IMR-90 (cell line): Measurements from ENCODE around the gene SYNGR3. TPM values are rescaled to one million over a fixed set of nuclear protein-coding genes. Genes with fewer than 3 reads are reported as not detected.

ENCODE experiments used
- ATAC-seq: fragments of 200-7000 bp; cut with Tn5 transposase; 2 replicates; pipeline ENCODE4 v1.9.1; 2020; ENCODE audit warnings: low read depth, mild to moderate bottlenecking, moderate library complexity
- BruUV-seq: library from RNA; stranded (reverse); fragments of 400-500 nt; replicated peaks from 2 replicates; lab custom pipeline; 2021; lab: Mats Ljungman, UMichigan
- CTCF ChIA-PET: fragments of 300-600 bp; formaldehyde crosslinking; extraction: SDS; loops from one replicate; lab custom pipeline; 2021; ENCODE audit warnings: antibody characterized with exemption; lab: Yijun Ruan, JAX
- POLR2A ChIA-PET: fragments of 300-600 bp; sonication (Branson Sonifier 250); formaldehyde crosslinking; loops from one replicate; lab custom pipeline; 2022; ENCODE audit warnings: antibody characterized with exemption; ENCODE audit not compliant: unreplicated experiment; lab: Charles Lee
- DNase-seq: peaks from one replicate; pipeline ENCODE4 v3.0.0; 2013
- H2AFZ ChIP-seq: replicated peaks from 2 replicates; pipeline ENCODE3; 2013; ENCODE audit warnings: low read length, mild to moderate bottlenecking; ENCODE audit not compliant: poor library complexity
- H2AK5ac ChIP-seq: 2 replicates; pipeline ENCODE4 v1.6.1; 2013; ENCODE audit warnings: low read depth, low read length, inconsistent platforms
- H2AK9ac ChIP-seq: replicated peaks from 2 replicates; pipeline ENCODE3; 2013; ENCODE audit warnings: mild to moderate bottlenecking, low read depth, low read length, moderate library complexity; ENCODE audit not compliant: poor library complexity
- H2BK120ac ChIP-seq: 2 replicates; pipeline ENCODE4 v1.6.1; 2013; ENCODE audit warnings: low read depth, low read length, inconsistent platforms
- H2BK15ac ChIP-seq: 3 replicates; pipeline ENCODE4 v1.6.1; 2013; ENCODE audit warnings: low read depth, low read length, inconsistent platforms
- H2BK20ac ChIP-seq: 2 replicates; pipeline ENCODE4 v1.6.1; 2013; ENCODE audit warnings: low read depth, mild to moderate bottlenecking, inconsistent platforms, low read length, moderate library complexity
- H2BK5ac ChIP-seq: 2 replicates; pipeline ENCODE4 v1.6.1; 2013; ENCODE audit warnings: mild to moderate bottlenecking, low read depth, low read length, inconsistent platforms; ENCODE audit not compliant: poor library complexity, severe bottlenecking
- H3K14ac ChIP-seq: replicated peaks from 2 replicates; pipeline ENCODE4 v1.6.1; 2013; ENCODE audit warnings: low read depth, low read length, inconsistent platforms
- H3K18ac ChIP-seq: 2 replicates; pipeline ENCODE4 v1.6.1; 2013; ENCODE audit warnings: low read depth, low read length, control low read depth
- H3K23ac ChIP-seq: 2 replicates; pipeline ENCODE4 v1.6.1; 2013; ENCODE audit warnings: low read depth, low read length, inconsistent platforms
- H3K27ac ChIP-seq: 2 replicates; pipeline ENCODE4 v1.5.1; 2013; ENCODE audit warnings: mild to moderate bottlenecking, control low read depth, low read length; ENCODE audit not compliant: insufficient read depth
- H3K27me3 ChIP-seq: 2 replicates; pipeline ENCODE4 v1.6.1; 2013; ENCODE audit warnings: low read length; ENCODE audit not compliant: control insufficient read depth, insufficient read depth
- H3K36me3 ChIP-seq: 2 replicates; pipeline ENCODE4 v1.6.1; 2013; ENCODE audit warnings: low read length, mixed read lengths; ENCODE audit not compliant: control insufficient read depth, insufficient read depth
- H3K4ac ChIP-seq: 2 replicates; pipeline ENCODE4 v1.6.1; 2013; ENCODE audit warnings: low read depth, low read length, inconsistent platforms
- H3K4me1 ChIP-seq: 2 replicates; pipeline ENCODE4 v1.6.1; 2013; ENCODE audit warnings: low read length, mixed read lengths; ENCODE audit not compliant: control insufficient read depth, insufficient read depth
- H3K4me2 ChIP-seq: 2 replicates; pipeline ENCODE4 v1.6.1; 2013; ENCODE audit warnings: low read depth, mild to moderate bottlenecking, control low read depth, low read length, moderate library complexity
- H3K4me3 ChIP-seq: 2 replicates; pipeline ENCODE4 v1.5.1; 2013; ENCODE audit warnings: low read depth, mild to moderate bottlenecking, control low read depth, low read length, moderate library complexity; ENCODE audit not compliant: insufficient read depth
- H3K56ac ChIP-seq: 2 replicates; pipeline ENCODE4 v1.6.1; 2013; ENCODE audit warnings: low read length, inconsistent platforms; ENCODE audit not compliant: insufficient read depth; ENCODE audit errors: extremely low read depth
- H3K79me1 ChIP-seq, 2 experiments: 2 replicates each; pipeline ENCODE4 v1.6.1; 2013; ENCODE audit warnings: low read length in 2 of 2, inconsistent platforms in 1 of 2, low read depth in 1 of 2
- H3K9ac ChIP-seq: 2 replicates; pipeline ENCODE4 v1.6.1; 2013; ENCODE audit warnings: low read depth, low read length, control low read depth
- H3K9me1 ChIP-seq: 2 replicates; pipeline ENCODE4 v1.6.1; 2013; ENCODE audit warnings: low read length, inconsistent platforms; ENCODE audit not compliant: insufficient read depth
- H3K9me3 ChIP-seq: 2 replicates; pipeline ENCODE4 v1.6.1; 2013; ENCODE audit warnings: low read length; ENCODE audit not compliant: control insufficient read depth, insufficient read depth
- H4K20me1 ChIP-seq: 2 replicates; pipeline ENCODE4 v1.6.1; 2013; ENCODE audit warnings: low read length, inconsistent platforms; ENCODE audit not compliant: insufficient read depth
- H4K5ac ChIP-seq: 2 replicates; pipeline ENCODE4 v1.6.1; 2013; ENCODE audit warnings: mild to moderate bottlenecking, low read depth, low read length, control low read depth
- H4K8ac ChIP-seq, 2 experiments: 2 replicates each; pipeline ENCODE4 v1.6.1; 2013; ENCODE audit warnings: low read depth in 2 of 2, low read length in 2 of 2, control low read depth in 1 of 2, inconsistent platforms in 1 of 2
- H4K91ac ChIP-seq: 2 replicates; pipeline ENCODE4 v1.6.1; 2013; ENCODE audit warnings: low read depth, low read length, inconsistent platforms; ENCODE audit not compliant: insufficient read depth
- CTCF ChIP-seq: conservative IDR thresholded peaks from 2 replicates; pipeline ENCODE4 v1.5.1; 2012; ENCODE audit warnings: mild to moderate bottlenecking, low read depth, low read length, improper control_type of control experiment
- NFE2L2 ChIP-seq: fragments of 150-350 bp; IDR thresholded peaks from 2 replicates; pipeline ENCODE4 v1.6.1; 2016; ENCODE audit warnings: low read depth, mild to moderate bottlenecking, low read length
- WGBS, 2 experiments: methylation state at CpG; one replicate each; pipeline versions ENCODE4 v1.1.5 to v1.1.7; 2013; ENCODE audit warnings: missing lambda C conversion rate in 2 of 2; ENCODE audit not compliant: insufficient read length in 1 of 2; ENCODE audit errors: extremely low coverage in 2 of 2; 5-methylcytosine and 5-hydroxymethylcytosine counted together
- dilution Hi-C: fragments of 300-500 bp; cut with HindIII; formaldehyde crosslinking; loops from one replicate; pipeline ENCODE4 v1.14.3; 2018; ENCODE audit warnings: low sequenced_read_pairs; ENCODE audit not compliant: unreplicated experiment
- in situ Hi-C: fragments of 300-500 bp; cut with MboI; formaldehyde crosslinking; loops from 3 replicates; pipeline ENCODE4 v1.14.3; 2019; ENCODE audit warnings: low sequenced_read_pairs, inconsistent platforms, mixed read lengths
- intact Hi-C: fragments of 100-400 bp; cut with micrococcal nuclease; formaldehyde crosslinking; loops from 2 replicates; pipeline ENCODE4 v1.10.0; 2022
- polyA plus RNA-seq, 3 experiments: library from polyadenylated mRNA; depleted of rRNA; stranded (reverse); fragments of >200 nt; gene quantifications; 2 replicates each; pipeline ENCODE4 v1.2.3, GENCODE V29; 2012; ENCODE audit warnings: low replicate concordance in 1 of 3
- total RNA-seq: library from RNA; depleted of rRNA; stranded (reverse); fragments of >200 nt; gene quantifications from 2 replicates; pipeline ENCODE4 v1.2.3, GENCODE V29; 2012

The SYNGR3 gene
- total and polyA plus RNA-seq, 2 of the 4 experiments (the other 2 are of a cell fraction) = 1.8 to 5.8 TPM

GRCh38 chr16:1976216-1976520 lies 13.6 kb upstream of the SYNGR3 start:
- DNase-seq = no peak
- ChIA-PET POLR2A (no interaction called here), CTCF (no interaction called here)
- Histone ChIP-seq H3K9me3 (no peaks in the 10 kb centered on the region), H3K23ac (no peak overlapping the region), H3K4me1 (peaks cover 3% of the 10 kb centered on the region; the same call in 1 of the 2 replicates), H2BK120ac (no peak overlapping the region), H3K18ac (no peak overlapping the region), H4K91ac (no peak overlapping the region), H3K9me1 (no peaks in the 10 kb centered on the region), H3K9ac (no peak overlapping the region), H2BK20ac (no peak overlapping the region), H4K5ac (no peak overlapping the region), H3K4me2 (no peak overlapping the region), H3K27me3 (peaks cover 15% of the 10 kb centered on the region; the same call in 1 of the 2 replicates), H2AFZ (peak overlapping the region; percentile 21), H2AK5ac (no peak overlapping the region), H3K27ac (no peak overlapping the region), H3K79me1 (peaks cover 0 to 26% of the 10 kb centered on the region in 2 experiments; a peak in 3 of 4 replicates), H3K36me3 (peaks cover 48% of the 10 kb centered on the region), H2BK15ac (no peak overlapping the region), H3K4ac (no peak overlapping the region), H4K8ac (no peak overlapping the region), H3K4me3 (no peak overlapping the region), H2BK5ac (no peak overlapping the region), H2AK9ac (no peak overlapping the region), H3K56ac (no peak overlapping the region), H4K20me1 (no peaks in the 10 kb centered on the region; the same call in 1 of the 2 replicates), H3K14ac (no peak overlapping the region)
- dilution Hi-C loops = no loop called here
- in situ Hi-C loops = no loop called here
- intact Hi-C loops = no loop called here
- BruUV-seq = no TSS peak
- 98% methylated on average over 5 of the region's 8 CpGs; no CpG with 5 or more reads in 1 of the 2 experiments for WGBS, 2 experiments
- TF ChIP-seq NFE2L2 = no peak
- no peak for TF ChIP-seq CTCF
- ATAC-seq = no peak
